ENCODE results near the gene FGFR3. TPM values are rescaled to one million over a fixed set of nuclear protein-coding genes. Genes with fewer than 3 reads are reported as not detected.

FGFR3 gene
- total RNA-seq, 1 donor from 2014 or later = 6.9 TPM

DNA sequence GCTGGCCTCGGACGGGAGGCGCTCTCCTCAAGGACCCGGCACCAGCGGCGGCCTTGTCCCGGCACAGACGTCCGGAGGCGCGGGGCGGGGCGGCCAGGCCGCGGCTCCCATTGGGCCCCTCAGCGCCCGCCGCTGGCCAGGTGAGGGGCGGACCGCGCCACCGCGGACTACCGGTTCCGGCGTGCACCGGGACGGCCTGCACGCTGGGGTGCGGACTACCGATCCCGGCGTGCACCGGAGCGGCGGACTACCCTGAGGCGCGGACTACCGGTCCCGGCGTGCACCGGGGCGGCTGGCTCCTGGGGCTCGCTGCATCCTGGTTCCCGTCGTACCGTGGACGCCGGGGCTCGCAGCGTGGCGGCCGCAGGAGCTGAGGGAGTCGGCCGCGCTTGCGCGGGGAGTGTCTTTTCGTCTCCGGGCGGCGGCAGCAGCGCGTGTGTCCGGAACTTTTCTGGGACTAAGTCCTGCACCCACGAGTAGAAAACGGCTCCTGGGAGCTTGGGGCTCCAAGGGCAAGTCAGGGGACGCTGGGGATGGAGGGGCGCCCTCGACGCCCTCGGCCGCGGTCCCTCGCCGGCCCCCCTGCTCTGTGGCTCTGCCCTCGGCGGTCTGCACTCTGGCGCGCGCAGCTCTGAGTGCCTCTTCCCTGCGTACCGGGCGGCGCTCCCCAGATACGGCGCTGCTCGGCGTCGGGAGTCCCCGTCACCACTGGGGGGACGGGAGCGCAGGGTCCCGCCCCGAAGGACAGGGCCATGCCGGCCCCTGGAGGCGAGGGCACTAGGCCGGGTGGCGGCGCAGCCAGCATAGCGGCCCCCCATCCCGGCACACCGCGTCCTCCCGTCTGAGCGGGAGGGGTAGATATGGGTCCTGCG lies 63.2 kb downstream of the FGFR3 start, which contains the start of gene LETM1:
Gene LETM1 (minus strand): TSS at position 86 of the 872 bp plus-strand sequence. CDS start 206 bp downstream, outside the sequence.
- DNase-seq (ENCODE audit: low spot score in 2 of 2) (peak; percentile 96 to 98), FAIRE-seq (no peak)

DNA sequence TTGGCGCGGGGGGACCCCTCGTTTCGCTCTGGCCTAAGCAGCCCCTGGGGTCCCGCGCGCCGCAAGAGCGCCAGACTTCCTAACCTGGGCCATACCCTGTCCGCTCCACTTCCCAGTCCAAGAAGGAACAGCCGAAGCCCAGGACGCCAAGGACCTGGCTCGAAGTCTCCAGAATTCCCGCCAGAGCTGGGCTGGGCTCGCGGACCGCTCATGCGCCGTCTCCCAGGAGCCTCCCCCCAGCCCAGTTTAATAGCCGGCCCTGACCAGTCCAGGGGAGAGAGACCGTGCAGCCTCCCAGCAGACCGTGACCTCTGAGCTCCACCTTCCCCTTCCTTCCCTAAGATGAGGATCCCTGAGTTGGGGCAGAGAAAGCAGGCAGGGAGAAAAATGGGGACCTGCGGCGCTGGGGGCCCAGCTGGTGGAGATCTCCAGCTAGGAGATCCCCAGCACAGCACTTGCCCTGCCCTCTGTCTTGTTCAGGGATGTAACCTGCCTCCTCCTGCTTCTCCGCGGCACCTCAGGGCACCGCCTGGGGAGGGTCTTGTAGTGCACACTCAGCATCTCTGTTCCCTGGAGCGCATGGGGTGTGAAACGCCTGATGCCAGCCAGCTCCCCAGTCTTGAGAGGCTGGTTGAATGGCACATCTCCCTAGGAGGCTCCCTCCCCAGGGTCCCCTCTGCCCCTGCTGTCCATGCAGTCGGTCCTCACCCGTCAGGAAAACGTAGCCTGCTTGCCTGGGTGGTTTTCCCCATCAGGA lies 64.0 kb downstream of the FGFR3 start:
- DNase-seq (ENCODE audit: low spot score in 2 of 2) (peak in 1 of 2 donors; percentile 55), FAIRE-seq (no peak)

DNA sequence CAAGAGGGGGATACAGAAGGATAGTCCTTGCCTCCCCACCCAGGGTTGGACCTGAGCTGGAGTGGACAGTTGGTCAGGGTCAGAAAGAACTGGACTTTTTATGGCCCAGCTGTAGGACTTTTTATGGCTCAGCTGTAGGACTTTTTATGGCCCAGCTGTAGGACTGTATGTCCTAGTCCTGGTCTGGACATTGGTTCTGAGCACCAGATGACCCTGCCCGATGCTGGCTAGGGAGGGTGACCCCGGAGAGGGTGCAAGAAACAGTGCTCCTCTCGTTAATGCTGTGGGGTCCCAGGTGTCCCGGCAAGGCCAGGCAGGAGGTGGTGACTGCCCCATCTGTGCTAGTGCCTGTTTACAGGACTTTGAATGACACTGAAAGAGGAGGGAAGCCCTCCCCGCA lies 64.8 kb downstream of the FGFR3 start:
- DNase-seq (ENCODE audit: low spot score in 2 of 2) (no peak), FAIRE-seq (no peak)

Other genes starting within 250 kb of the FGFR3 start
- gene FAM53A, start 109.0 kb upstream of the FGFR3 start, total RNA-seq = 0.82 TPM
- 51.0 TPM for gene SLBP, start 81.0 kb upstream of the FGFR3 start, total RNA-seq
- 13.5 TPM for gene TMEM129, start 72.0 kb upstream of the FGFR3 start, total RNA-seq
- gene TACC3, start 71.8 kb upstream of the FGFR3 start, total RNA-seq = 2.0 TPM
- gene LETM1, start 62.9 kb downstream of the FGFR3 start, total RNA-seq = 115 TPM
- gene NSD2, start 78.1 kb downstream of the FGFR3 start, total RNA-seq = 113 TPM
- gene NELFA, start 215.7 kb downstream of the FGFR3 start, total RNA-seq = 16.3 TPM